ENCODE results near the gene SLIT3. TPM values are rescaled to one million over a fixed set of nuclear protein-coding genes. Genes with fewer than 3 reads are reported as not detected.

Gene SLIT3
- total and polyA plus RNA-seq, 2 experiments from 2014 or later = 58.4 to 96.7 TPM

- 58% methylated on average over 1 of the region's 1 CpG for WGBS (ENCODE audit: low lambda C conversion rate, missing lambda C conversion rate)
- H3K27ac ChIP-seq = peak overlapping the region; percentile 87
- TF ChIP-seq EZH2 (IDR thresholded peaks at IDR 0.05; ENCODE audit: borderline replicate concordance) (no peak), CTCF (IDR thresholded peaks at IDR 0.05; ENCODE audit: poor library complexity) (no peak), EZH2phosphoT487 (IDR thresholded peaks at IDR 0.05; ENCODE audit: low read depth, severe bottlenecking, unreplicated experiment) (no peak)
- no peak overlapping the region for H2AFZ ChIP-seq
- H3K4me1 ChIP-seq (ENCODE audit: insufficient read depth) = peaks cover 29% of the 10 kb centered on the region
- no peak for DNase-seq (ENCODE audit: low spot score)
- H4K20me1 ChIP-seq (ENCODE audit: insufficient read depth, poor library complexity, severe bottlenecking) = no peaks in the 10 kb centered on the region
- peak overlapping the region; percentile 8 for H3K4me2 ChIP-seq
- no peaks in the 10 kb centered on the region for H3K9me3 ChIP-seq (ENCODE audit: low read depth)
- no peaks in the 10 kb centered on the region for H3K27me3 ChIP-seq
- H3K36me3 ChIP-seq (replicated peaks; ENCODE audit: insufficient read depth, low read depth) = no peaks in the 10 kb centered on the region
- H3K79me2 ChIP-seq = no peaks in the 10 kb centered on the region
- H3K9me2 ChIP-seq (replicated peaks; ENCODE audit: insufficient read depth) = no peaks in the 10 kb centered on the region
- H3K4me3 ChIP-seq = no peak overlapping the region
These were observed 322.4 kb downstream of the SLIT3 start for GRCh38 chr5:168978500-168978899.

GRCh38 chr5:168978015-168978414 lies 322.9 kb downstream of the SLIT3 start:
- no peak overlapping the region for H2AFZ ChIP-seq
- no peaks in the 10 kb centered on the region for H3K27me3 ChIP-seq
- TF ChIP-seq CTCF (IDR thresholded peaks at IDR 0.05; ENCODE audit: poor library complexity) (no peak), EZH2 (IDR thresholded peaks at IDR 0.05; ENCODE audit: borderline replicate concordance) (no peak), EZH2phosphoT487 (IDR thresholded peaks at IDR 0.05; ENCODE audit: low read depth, severe bottlenecking, unreplicated experiment) (no peak)
- H3K4me1 ChIP-seq (ENCODE audit: insufficient read depth) = peaks cover 29% of the 10 kb centered on the region
- WGBS (ENCODE audit: low lambda C conversion rate, missing lambda C conversion rate) = 70% methylated on average over 3 of the region's 3 CpGs
- no peak overlapping the region for H3K4me2 ChIP-seq
- DNase-seq (ENCODE audit: low spot score) = peak; percentile 65
- H3K9me2 ChIP-seq (replicated peaks; ENCODE audit: insufficient read depth) = no peaks in the 10 kb centered on the region
- H3K36me3 ChIP-seq (replicated peaks; ENCODE audit: insufficient read depth, low read depth) = no peaks in the 10 kb centered on the region
- H4K20me1 ChIP-seq (ENCODE audit: insufficient read depth, poor library complexity, severe bottlenecking) = no peaks in the 10 kb centered on the region
- no peak overlapping the region for H3K4me3 ChIP-seq
- H3K27ac ChIP-seq = peak overlapping the region; percentile 87
- H3K9me3 ChIP-seq (ENCODE audit: low read depth) = no peaks in the 10 kb centered on the region
- H3K79me2 ChIP-seq = no peaks in the 10 kb centered on the region

GRCh38 chr5:168976311-168976970 lies 324.5 kb downstream of the SLIT3 start:
- H4K20me1 ChIP-seq (ENCODE audit: insufficient read depth, poor library complexity, severe bottlenecking) = no peaks in the 10 kb centered on the region
- H3K4me2 ChIP-seq = no peak overlapping the region
- H3K27me3 ChIP-seq = no peaks in the 10 kb centered on the region
- WGBS (ENCODE audit: low lambda C conversion rate, missing lambda C conversion rate) = 88% methylated on average over 3 of the region's 3 CpGs
- H3K36me3 ChIP-seq (replicated peaks; ENCODE audit: insufficient read depth, low read depth) = no peaks in the 10 kb centered on the region
- H3K79me2 ChIP-seq = no peaks in the 10 kb centered on the region
- H3K4me3 ChIP-seq = no peak overlapping the region
- no peaks in the 10 kb centered on the region for H3K9me3 ChIP-seq (ENCODE audit: low read depth)
- peaks cover 29% of the 10 kb centered on the region for H3K4me1 ChIP-seq (ENCODE audit: insufficient read depth)
- DNase-seq (ENCODE audit: low spot score) = no peak
- no peak overlapping the region for H2AFZ ChIP-seq
- no peak overlapping the region for H3K27ac ChIP-seq
- no peak for TF ChIP-seq CTCF (IDR thresholded peaks at IDR 0.05; ENCODE audit: poor library complexity)
- TF ChIP-seq EZH2phosphoT487 (IDR thresholded peaks at IDR 0.05; ENCODE audit: low read depth, severe bottlenecking, unreplicated experiment) = no peak
- TF ChIP-seq EZH2 (IDR thresholded peaks at IDR 0.05; ENCODE audit: borderline replicate concordance) = no peak
- no peaks in the 10 kb centered on the region for H3K9me2 ChIP-seq (replicated peaks; ENCODE audit: insufficient read depth)
